Liver (tissue), 9 donors: Measurements from ENCODE around the gene ETV6. TPM values are rescaled to one million over a fixed set of nuclear protein-coding genes. Genes with fewer than 3 reads are reported as not detected.

Experiments used
- DNase-seq: peaks from one replicate; pipeline ENCODE4 v3.0.0-alpha.2; 2017; ENCODE audit warnings: low spot score
- H3K27ac ChIP-seq, 2 donors: one replicate each; pipeline ENCODE4 v1.7.0; 2013; ENCODE audit warnings: inconsistent platforms in 2 of 2, low read length in 2 of 2, control low read depth in 1 of 2, low read depth in 1 of 2, mild to moderate bottlenecking in 1 of 2
- H3K27me3 ChIP-seq, 4 donors: one replicate each; pipeline versions ENCODE4 v1.6.1 to v1.7.0; 2013; ENCODE audit warnings: low read length in 3 of 4, inconsistent platforms in 1 of 4, mild to moderate bottlenecking in 1 of 4, moderate library complexity in 1 of 4; ENCODE audit not compliant: control insufficient read depth in 4 of 4, insufficient read depth in 4 of 4
- H3K36me3 ChIP-seq, 4 donors: one replicate each; pipeline versions ENCODE4 v1.6.1 to v1.7.0; 2013; ENCODE audit warnings: low read length in 3 of 4, mild to moderate bottlenecking in 3 of 4, low read depth in 1 of 4, moderate library complexity in 1 of 4; ENCODE audit not compliant: control insufficient read depth in 4 of 4, insufficient read depth in 3 of 4
- H3K4me1 ChIP-seq, 4 donors: one replicate each; pipeline versions ENCODE4 v1.6.1 to v1.7.0; 2013; ENCODE audit warnings: low read length in 3 of 4, mild to moderate bottlenecking in 3 of 4, moderate library complexity in 1 of 4; ENCODE audit not compliant: control insufficient read depth in 4 of 4, insufficient read depth in 4 of 4
- H3K4me3 ChIP-seq, 3 donors: one replicate each; pipeline versions ENCODE4 v1.6.1 to v1.7.0; 2013; ENCODE audit warnings: low read length in 3 of 3, control low read depth in 1 of 3, low read depth in 1 of 3, mild to moderate bottlenecking in 1 of 3
- H3K9ac ChIP-seq, 2 donors: one replicate each; pipeline ENCODE4 v1.7.0; 2013; ENCODE audit warnings: low read length in 2 of 2, mild to moderate bottlenecking in 2 of 2, moderate library complexity in 2 of 2, control low read depth in 1 of 2, low read depth in 1 of 2
- H3K9me3 ChIP-seq, 4 donors: one replicate each; pipeline versions ENCODE4 v1.6.1 to v1.7.0; 2013; ENCODE audit warnings: low read length in 3 of 4; ENCODE audit not compliant: control insufficient read depth in 4 of 4
- ATF3 ChIP-seq: IDR thresholded peaks from 2 replicates; pipeline ENCODE4 v1.6.1; 2016; ENCODE audit warnings: antibody characterized with exemption
- CTCF ChIP-seq: fragments of 150-350 bp; IDR thresholded peaks from 2 replicates; pipeline ENCODE4 v1.5.1; 2017; ENCODE audit warnings: improper control_type of control experiment, low read depth, low read length; ENCODE audit not compliant: missing input control
- EGR1 ChIP-seq, 2 donors: IDR thresholded peaks; 2 replicates each; pipeline ENCODE4 v1.6.1; 2016 to 2018; ENCODE audit warnings: antibody characterized with exemption in 2 of 2, low read depth in 2 of 2
- FOXA1 ChIP-seq: IDR thresholded peaks from 2 replicates; pipeline ENCODE4 v1.6.1; 2016; ENCODE audit warnings: antibody characterized with exemption
- FOXA2 ChIP-seq: IDR thresholded peaks from 2 replicates; pipeline ENCODE4 v1.6.1; 2016; ENCODE audit warnings: antibody characterized with exemption
- GABPA ChIP-seq, 2 donors: IDR thresholded peaks in 1 of 2; conservative IDR thresholded peaks in 1 of 2; 2 replicates each; pipeline ENCODE4 v1.6.1; 2016; ENCODE audit warnings: antibody characterized with exemption in 2 of 2, mild to moderate bottlenecking in 1 of 2, moderate library complexity in 1 of 2
- HNF4A ChIP-seq, 2 donors: conservative IDR thresholded peaks; 2 replicates each; pipeline ENCODE4 v1.6.1; 2016; ENCODE audit warnings: antibody characterized with exemption in 2 of 2, mild to moderate bottlenecking in 2 of 2
- HNF4G ChIP-seq: IDR thresholded peaks from 2 replicates; pipeline ENCODE4 v1.6.1; 2016; ENCODE audit warnings: antibody characterized with exemption
- JUND ChIP-seq, 2 donors: IDR thresholded peaks; 2 replicates each; pipeline ENCODE4 v1.6.1; 2016; ENCODE audit warnings: antibody characterized with exemption in 2 of 2
- MAX ChIP-seq: IDR thresholded peaks from 2 replicates; pipeline ENCODE4 v1.6.1; 2016; ENCODE audit warnings: antibody characterized with exemption
- NR2F2 ChIP-seq: IDR thresholded peaks from 2 replicates; pipeline ENCODE4 v1.6.1; 2016; ENCODE audit warnings: antibody characterized with exemption
- RAD21 ChIP-seq, 2 donors: IDR thresholded peaks; 2 replicates each; pipeline ENCODE4 v1.6.1; 2016; ENCODE audit warnings: antibody characterized with exemption in 2 of 2, mild to moderate bottlenecking in 2 of 2
- REST ChIP-seq: IDR thresholded peaks from 2 replicates; pipeline ENCODE4 v1.6.1; 2016; ENCODE audit warnings: antibody characterized with exemption, mild to moderate bottlenecking
- RXRA ChIP-seq, 2 donors: IDR thresholded peaks; 2 replicates each; pipeline ENCODE4 v1.6.1; 2017 to 2018; ENCODE audit warnings: antibody characterized with exemption in 2 of 2, mild to moderate bottlenecking in 1 of 2
- SP1 ChIP-seq: IDR thresholded peaks from 2 replicates; pipeline ENCODE4 v1.6.1; 2018; ENCODE audit warnings: antibody characterized with exemption, mild to moderate bottlenecking
- TAF1 ChIP-seq: conservative IDR thresholded peaks from 2 replicates; pipeline ENCODE4 v1.6.1; 2016; ENCODE audit warnings: antibody characterized with exemption, mild to moderate bottlenecking
- YY1 ChIP-seq: IDR thresholded peaks from 2 replicates; pipeline ENCODE4 v1.6.1; 2016; ENCODE audit warnings: antibody characterized with exemption, mild to moderate bottlenecking
- ZBTB33 ChIP-seq: IDR thresholded peaks from 2 replicates; pipeline ENCODE4 v1.6.1; 2016; ENCODE audit warnings: antibody characterized with exemption
- WGBS: extraction: QIAGEN DNeasy Blood & Tissue Kit; methylation state at CpG from one replicate; pipeline ENCODE4 v1.1.7; 2013; 5-methylcytosine and 5-hydroxymethylcytosine counted together
- polyA plus RNA-seq, 2 donors: library from polyadenylated mRNA; stranded (reverse) in 1 of 2; unstranded in 1 of 2; fragments of 200-250 nt in 1 of 2; fragments of >200 nt in 1 of 2; fragmentation: Nextera tagmentation in 1 of 2; extraction: Ambion mirVana in 1 of 2; gene quantifications; one replicate each; pipeline versions ENCODE4 v1.2.1 to v1.2.3, GENCODE V29; 2013 to 2015
- total RNA-seq, 2 donors: library from RNA; depleted of rRNA; stranded (reverse); fragments of >200 nt; gene quantifications; one replicate each; pipeline ENCODE4 v1.2.3, GENCODE V29; 2014
- donor health status: healthy.
- donor health status: healthy.
- donor health status: healthy.
- donor health status: healthy.
- donor health status: healthy.

The ETV6 gene
- total and polyA plus RNA-seq, 4 donors: 2.0 to 6.2 (median 3.5) TPM

- H3K9ac ChIP-seq: no peak overlapping the region
- no peak for TF ChIP-seq SP1
- no peak for TF ChIP-seq REST
- TF ChIP-seq MAX: no peak
- no peak for TF ChIP-seq YY1
- TF ChIP-seq RXRA (IDR thresholded peaks at IDR 0.05): no peak
- TF ChIP-seq EGR1 (IDR thresholded peaks at IDR 0.05; ENCODE audit: low read depth in 2 of 2): no peak
- no peak for TF ChIP-seq JUND (IDR thresholded peaks at IDR 0.05)
- TF ChIP-seq TAF1: no peak
- TF ChIP-seq NR2F2: no peak
- no peak for TF ChIP-seq ZBTB33
- no peak for TF ChIP-seq HNF4G
- no peak for TF ChIP-seq FOXA1
- no peak for TF ChIP-seq ATF3
- no peak overlapping the region for H3K4me3 ChIP-seq
- no peaks in the 10 kb centered on the region for H3K9me3 ChIP-seq
- peaks cover 5 to 17% (median 12%) of the 10 kb centered on the region in 4 donors for H3K4me1 ChIP-seq
- whole genome bisulfite sequencing: 91% methylated on average over 3 of the region's 3 CpGs
- H3K27me3 ChIP-seq: no peaks in the 10 kb centered on the region
- H3K36me3 ChIP-seq: peaks cover 0 to 22% (median 13%) of the 10 kb centered on the region in 4 donors
- peak overlapping the region in 1 of 2 donors; percentile 70 for H3K27ac ChIP-seq
- no peak for DNase-seq
Observed at GRCh38 chr12:11886339-11886738, 236.9 kb downstream of the ETV6 start.

GRCh38 chr12:11888029-11888428, 238.6 kb downstream of the ETV6 start:
- WGBS: 95% methylated on average over 3 of the region's 3 CpGs
- TF ChIP-seq EGR1 (IDR thresholded peaks at IDR 0.05; ENCODE audit: low read depth in 2 of 2): no peak
- no peak for TF ChIP-seq RXRA (IDR thresholded peaks at IDR 0.05)
- no peak for TF ChIP-seq HNF4G
- TF ChIP-seq HNF4A (conservative IDR thresholded peaks at IDR 0.05): no peak
- TF ChIP-seq SP1: no peak
- TF ChIP-seq NR2F2: no peak
- no peak for TF ChIP-seq MAX
- no peak for TF ChIP-seq ZBTB33
- no peak for TF ChIP-seq GABPA (IDR thresholded peaks at IDR 0.05 in 1 of 2, conservative IDR thresholded peaks at IDR 0.05 in 1 of 2)
- no peak for TF ChIP-seq RAD21 (IDR thresholded peaks at IDR 0.05)
- no peak for TF ChIP-seq FOXA1
- no peak for TF ChIP-seq REST
- no peak for TF ChIP-seq YY1
- TF ChIP-seq CTCF: no peak
- TF ChIP-seq FOXA2: no peak
- no peak for TF ChIP-seq TAF1
- Histone ChIP-seq H3K27ac (no peak overlapping the region), H3K9me3 (no peaks in the 10 kb centered on the region), H3K9ac (no peak overlapping the region), H3K36me3 (peaks cover 2 to 28% (median 15%) of the 10 kb centered on the region in 4 donors), H3K4me1 (peaks cover 5 to 17% (median 12%) of the 10 kb centered on the region in 4 donors), H3K27me3 (no peaks in the 10 kb centered on the region), H3K4me3 (no peak overlapping the region)
- DNase-seq: no peak
